SK-N-SH (cell line): ENCODE measurements around the gene LOXHD1.

ENCODE experiments used
- CTCF ChIP-seq: fragments of 200-600 bp; sonication (generic); IDR thresholded peaks from 2 replicates; pipeline ENCODE4 v1.6.1; 2017; ENCODE audit warnings: antibody characterized with exemption, mild to moderate bottlenecking, moderate library complexity
- EP300 ChIP-seq, 2 experiments: IDR thresholded peaks; 2 replicates each; pipeline versions ENCODE4 v1.4.0 to v1.6.1; 2012; ENCODE audit warnings: borderline replicate concordance in 1 of 2, low read depth in 1 of 2, low read length in 1 of 2
- FOXM1 ChIP-seq: IDR thresholded peaks from 2 replicates; pipeline ENCODE4 v1.4.0; 2012; ENCODE audit warnings: low read depth, mild to moderate bottlenecking
- MAX ChIP-seq: IDR thresholded peaks from 2 replicates; pipeline ENCODE4 v1.4.0; 2012; ENCODE audit warnings: low read depth
- RFX5 ChIP-seq: IDR thresholded peaks from 2 replicates; pipeline ENCODE4 v1.6.1; 2012; ENCODE audit warnings: mild to moderate bottlenecking, improper control_type of control experiment, low read length

GRCh38 chr18:46484971-46485370 lies 172.0 kb downstream of the LOXHD1 start:
- no peak for TF ChIP-seq MAX
- TF ChIP-seq CTCF = no peak
- no peak for TF ChIP-seq EP300 (IDR thresholded peaks at IDR 0.05; ENCODE audit: borderline replicate concordance in 1 of 2, low read depth in 1 of 2, low read length in 1 of 2)
- TF ChIP-seq FOXM1 = no peak
- no peak for TF ChIP-seq RFX5
